ENCODE measurements around the gene ADAMTS9. TPM values are rescaled to one million over a fixed set of nuclear protein-coding genes. Genes with fewer than 3 reads are reported as not detected.

ADAMTS9 gene
- 100 to 1,000 TPM in 1 of 2 donors, 10 to 100 TPM in 1; 28.0 to 100 TPM for total RNA-seq
- long read RNA-seq, partial matches to known transcripts = 56 of 77 reads
- long read RNA-seq, other reads (novel, unspliced or antisense) = 20 of 77 reads

- DNase-seq (peak; percentile 89), ATAC-seq (peak; percentile 47 to 72)
- intact Hi-C loops (cut with DNase I) = loop anchor here (2.0 to 10.0 kb wide), 4 partner anchors 69 to 487 kb away; no protein-coding TSS in a partner anchor
Observed at GRCh38 chr3:64687781-64688604, at the start of gene ADAMTS9. ADAMTS9 (minus strand) TSS chr3:64688000; CDS start chr3:64687657, 343 bp downstream.

- intact Hi-C loops (cut with DNase I) = no loop called here
Observed at GRCh38 chr3:64732576-64732975, 44.8 kb upstream of the ADAMTS9 start.

GRCh38 chr3:64730681-64731080 is 42.9 kb upstream of the ADAMTS9 start:
- ATAC-seq (no peak), DNase-seq (no peak)
- intact Hi-C loops (cut with DNase I) = no loop called here

More at GRCh38 chr3:64732576-64732975, 44.8 kb upstream of the ADAMTS9 start:
- no peak for ATAC-seq
- no peak for DNase-seq

GRCh38 chr3:64728994-64729393 is 41.2 kb upstream of the ADAMTS9 start:
- DNase-seq (peak; percentile 24), ATAC-seq (peak; percentile 47 to 55)
- intact Hi-C loops (cut with DNase I) = no loop called here

GRCh38 chr3:64728428-64728827 is 40.6 kb upstream of the ADAMTS9 start:
- intact Hi-C loops (cut with DNase I) = no loop called here
- peak; percentile 76 to 81 for ATAC-seq
- DNase-seq = peak; percentile 24

- intact Hi-C loops (cut with DNase I) = no loop called here
- no peak for DNase-seq
- no peak for ATAC-seq
Observed at GRCh38 chr3:64726414-64727090, 38.8 kb upstream of the ADAMTS9 start.

GRCh38 chr3:64718976-64719375 is 31.2 kb upstream of the ADAMTS9 start:
- ATAC-seq (no peak), DNase-seq (no peak)
- intact Hi-C loops (cut with DNase I) = no loop called here

GRCh38 chr3:64717872-64718613 is 30.2 kb upstream of the ADAMTS9 start:
- intact Hi-C loops (cut with DNase I) = no loop called here
- peak in 1 of 2 donors; percentile 68 for ATAC-seq
- no peak for DNase-seq

- DNase-seq = no peak
- intact Hi-C loops (cut with DNase I) = no loop called here
- ATAC-seq = peak in 1 of 2 donors; percentile 72
Observed at GRCh38 chr3:64717411-64717810, 29.6 kb upstream of the ADAMTS9 start.

GRCh38 chr3:64716110-64716710 is 28.4 kb upstream of the ADAMTS9 start:
- intact Hi-C loops (cut with DNase I) = no loop called here
- DNase-seq (no peak), ATAC-seq (no peak)

GRCh38 chr3:64715211-64715982 is 27.6 kb upstream of the ADAMTS9 start:
- DNase-seq = no peak
- no peak for ATAC-seq
- intact Hi-C loops (cut with DNase I) = no loop called here

- ATAC-seq = no peak
- intact Hi-C loops (cut with DNase I) = no loop called here
- no peak for DNase-seq
Observed at GRCh38 chr3:64708456-64708855, 20.7 kb upstream of the ADAMTS9 start.

GRCh38 chr3:64705946-64706345 is 18.1 kb upstream of the ADAMTS9 start:
- DNase-seq (no peak), ATAC-seq (no peak)
- intact Hi-C loops (cut with DNase I) = no loop called here

- DNase-seq (no peak), ATAC-seq (no peak)
- intact Hi-C loops (cut with DNase I) = loop anchor here in 1 of 2 donors (10.0 kb wide), 1 partner anchor 208 kb away; no protein-coding TSS in a partner anchor
Observed at GRCh38 chr3:64696896-64697295, 9.1 kb upstream of the ADAMTS9 start.

GRCh38 chr3:64694114-64694513 is 6.3 kb upstream of the ADAMTS9 start:
- intact Hi-C loops (cut with DNase I) = loop anchor here (5.0 to 10.0 kb wide), 2 partner anchors 211 to 213 kb away; no protein-coding TSS in a partner anchor
- DNase-seq (no peak), ATAC-seq (peak; percentile 26 to 69)

- ATAC-seq (no peak), DNase-seq (no peak)
- intact Hi-C loops (cut with DNase I) = loop anchor here (5.0 to 10.0 kb wide), 2 partner anchors 212 to 214 kb away; no protein-coding TSS in a partner anchor
Observed at GRCh38 chr3:64693031-64693430, 5.2 kb upstream of the ADAMTS9 start.

- ATAC-seq (peak in 1 of 2 donors; percentile 9), DNase-seq (peak; percentile 46)
- intact Hi-C loops (cut with DNase I) = loop anchor here (5.0 to 10.0 kb wide), 2 partner anchors 214 to 216 kb away; no protein-coding TSS in a partner anchor
Observed at GRCh38 chr3:64691051-64691450, 3.3 kb upstream of the ADAMTS9 start.
